ENCODE results near the gene CHAF1A. TPM values are rescaled to one million over a fixed set of nuclear protein-coding genes. Genes with fewer than 3 reads are reported as not detected.

CHAF1A gene
- total and polyA plus RNA-seq, 2 of the 4 experiments (the other 2 are of a cell fraction) = 12.4 to 22.9 TPM

DNA sequence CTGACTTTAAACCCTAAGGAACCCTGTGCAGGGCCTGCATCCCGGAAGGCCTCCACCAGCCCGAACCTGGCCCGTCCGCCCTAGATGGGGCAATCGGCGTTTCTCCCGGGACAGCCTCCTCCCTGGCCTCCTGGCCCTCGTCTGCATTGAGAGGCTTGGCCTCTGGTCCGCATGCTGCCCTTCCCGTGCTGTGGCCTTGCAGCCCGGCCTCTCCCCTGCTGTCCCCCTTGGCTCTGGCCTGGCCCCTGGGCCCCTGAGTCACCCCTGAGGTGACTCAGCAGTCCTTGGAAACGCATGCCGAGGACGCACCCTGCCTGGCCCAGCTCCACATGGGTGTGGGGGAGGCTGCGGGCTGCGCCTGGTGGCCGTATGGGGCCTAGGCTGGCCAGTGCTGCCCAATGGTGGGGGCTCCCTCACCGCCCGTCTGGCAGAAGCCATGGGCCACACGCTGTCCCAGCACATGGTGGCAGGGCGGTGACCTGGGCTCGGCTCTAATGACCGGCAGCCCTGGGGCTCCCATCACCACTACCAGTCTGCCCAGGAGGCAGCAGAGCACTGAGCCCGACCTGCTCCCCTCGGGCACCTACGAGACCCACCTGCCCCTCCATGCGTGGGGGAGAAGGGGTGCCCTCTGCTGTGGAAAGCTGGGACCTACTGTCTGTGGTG, 27.8 kb upstream of the CHAF1A start:
- peaks cover 73% of the 10 kb centered on the region for H4K20me1 ChIP-seq (ENCODE audit: insufficient read depth, low read length)
- H2AFZ ChIP-seq (replicated peaks; ENCODE audit: low read length, poor library complexity) = peak overlapping the region; percentile 74
- no TSS peak for BruUV-seq (replicated peaks)
- peaks cover 51% of the 10 kb centered on the region for H3K4me1 ChIP-seq (ENCODE audit: control insufficient read depth, insufficient read depth, low read length)
- CTCF ChIA-PET = interaction anchor here (0.9 kb wide), 1 partner anchor 14 kb away, joined by 3 read pairs; no protein-coding TSS in a partner anchor
- peak overlapping the region; percentile 85 for H4K91ac ChIP-seq (ENCODE audit: insufficient read depth, low read depth, low read length)
- intact Hi-C loops (cut with micrococcal nuclease) (loop anchor here (2.0 kb wide), 1 partner anchor 16 kb away; no protein-coding TSS in a partner anchor), dilution Hi-C loops (cut with HindIII; ENCODE audit: low sequenced_read_pairs, unreplicated experiment) (no loop called here), in situ Hi-C loops (cut with MboI; ENCODE audit: low sequenced_read_pairs) (no loop called here)
- H3K9me1 ChIP-seq (ENCODE audit: insufficient read depth, low read length) = peaks cover 38% of the 10 kb centered on the region
- H2BK20ac ChIP-seq (ENCODE audit: low read depth, low read length) = peak overlapping the region; percentile 70
- DNase-seq = peak; percentile 87
- peak overlapping the region; percentile 64 for H3K9ac ChIP-seq (ENCODE audit: low read depth, low read length)
- H2BK120ac ChIP-seq (ENCODE audit: low read depth, low read length) = peak overlapping the region; percentile 91
- peak overlapping the region; percentile 99 for H2AK5ac ChIP-seq (ENCODE audit: low read depth, low read length)
- POLR2A ChIA-PET (ENCODE audit: unreplicated experiment) = no interaction called here
- H2AK9ac ChIP-seq (replicated peaks; ENCODE audit: low read depth, low read length, poor library complexity) = peak overlapping the region; percentile 92
- H3K79me1 ChIP-seq (ENCODE audit: low read depth in 1 of 2, low read length in 2 of 2) = peaks cover 18 to 96% of the 10 kb centered on the region in 2 experiments; a peak in 3 of 4 replicates
- peak overlapping the region; percentile 97 for H3K4ac ChIP-seq (ENCODE audit: low read depth, low read length)
- H3K27ac ChIP-seq (ENCODE audit: insufficient read depth, low read length) = peak overlapping the region; percentile 90
- ATAC-seq (ENCODE audit: low read depth) = peak; percentile 75
- H4K8ac ChIP-seq (ENCODE audit: low read depth in 2 of 2, low read length in 2 of 2) = peak overlapping the region; percentile 82 to 95
- H2BK5ac ChIP-seq (ENCODE audit: low read depth, low read length, poor library complexity, severe bottlenecking) = peak overlapping the region; percentile 94
- peak overlapping the region; percentile 77 for H3K23ac ChIP-seq (ENCODE audit: low read depth, low read length)
- H3K36me3 ChIP-seq (ENCODE audit: control insufficient read depth, insufficient read depth, low read length) = peaks cover 5% of the 10 kb centered on the region
- peak overlapping the region; percentile 53; the same call in 2 of the 3 replicates for H2BK15ac ChIP-seq (ENCODE audit: low read depth, low read length)
- H3K4me3 ChIP-seq (ENCODE audit: insufficient read depth, low read depth, low read length) = no peak overlapping the region
- H3K4me2 ChIP-seq (ENCODE audit: low read depth, low read length) = peak overlapping the region; percentile 30; the same call in 1 of the 2 replicates
- H3K9me3 ChIP-seq (ENCODE audit: control insufficient read depth, insufficient read depth, low read length) = no peaks in the 10 kb centered on the region
- peak overlapping the region; percentile 68 for H3K18ac ChIP-seq (ENCODE audit: low read depth, low read length)
- no peaks in the 10 kb centered on the region for H3K27me3 ChIP-seq (ENCODE audit: control insufficient read depth, insufficient read depth, low read length)
- H3K56ac ChIP-seq (ENCODE audit: extremely low read depth, insufficient read depth, low read length) = peak overlapping the region; percentile 88; the same call in 1 of the 2 replicates
- H3K14ac ChIP-seq (replicated peaks; ENCODE audit: low read depth, low read length) = peak overlapping the region; percentile 74
- WGBS, 2 experiments (ENCODE audit: extremely low coverage in 2 of 2, insufficient read length in 1 of 2) = 47% methylated on average over 18 of the region's 27 CpGs; no CpG with 5 or more reads in 1 of the 2 experiments
- H4K5ac ChIP-seq (ENCODE audit: low read depth, low read length) = peak overlapping the region; percentile 83
- TF ChIP-seq CEBPB (IDR thresholded peaks at IDR 0.05; ENCODE audit: low read depth, low read length) (peak; percentile 54; the same call in 1 of the 2 replicates), ELK1 (IDR thresholded peaks at IDR 0.05; ENCODE audit: borderline replicate concordance, low read depth, low read length) (no peak), MAFK (IDR thresholded peaks at IDR 0.05; ENCODE audit: low read depth, low read length) (peak; percentile 68), CTCF (conservative IDR thresholded peaks at IDR 0.05; ENCODE audit: low read depth, low read length) (peak; percentile 30; the same call in 1 of the 2 replicates), CHD1 (IDR thresholded peaks at IDR 0.05; ENCODE audit: low read depth, low read length) (no peak), MAZ (IDR thresholded peaks at IDR 0.05; ENCODE audit: borderline replicate concordance, low read depth, low read length) (0 out of 2 replicates have a peak, but pooled peaks have one; percentile 67), NFE2L2 (IDR thresholded peaks at IDR 0.05; ENCODE audit: low read depth, low read length) (peak; percentile 96), BHLHE40 (IDR thresholded peaks at IDR 0.05; ENCODE audit: low read depth, low read length) (peak; percentile 82), USF2 (IDR thresholded peaks at IDR 0.05; ENCODE audit: low read depth, low read length) (peak; percentile 35; the same call in 1 of the 2 replicates), POLR2A (IDR thresholded peaks at IDR 0.05; ENCODE audit: low read depth, low read length) (no peak), SMC3 (IDR thresholded peaks at IDR 0.05; ENCODE audit: low read depth, low read length) (no peak), RCOR1 (IDR thresholded peaks at IDR 0.05; ENCODE audit: insufficient replicate concordance, low read length) (no peak), MXI1 (IDR thresholded peaks at IDR 0.05; ENCODE audit: borderline replicate concordance, low read depth, low read length) (peak; percentile 83), FOS (IDR thresholded peaks at IDR 0.05; ENCODE audit: low read depth, low read length) (peak; percentile 97)
